Measurements from ENCODE around the gene PRPF4.
A peak's percentile ranks its signal among the peaks of the same experiment; 100 is the strongest.
"Not testable (repeated sequence)": the region's sequence is repeated elsewhere in the genome, so short reads cannot be mapped to it uniquely, and the experiment has no call there.

Gene PRPF4

GRCh38 chr9:113267911-113268566 is 7.4 kb upstream of the PRPF4 start:
- no peak for DNase-seq (ENCODE audit: low read depth, low spot score)

GRCh38 chr9:113269355-113269754 is 6.1 kb upstream of the PRPF4 start:
- no peak for DNase-seq (ENCODE audit: low read depth, low spot score)

DNA sequence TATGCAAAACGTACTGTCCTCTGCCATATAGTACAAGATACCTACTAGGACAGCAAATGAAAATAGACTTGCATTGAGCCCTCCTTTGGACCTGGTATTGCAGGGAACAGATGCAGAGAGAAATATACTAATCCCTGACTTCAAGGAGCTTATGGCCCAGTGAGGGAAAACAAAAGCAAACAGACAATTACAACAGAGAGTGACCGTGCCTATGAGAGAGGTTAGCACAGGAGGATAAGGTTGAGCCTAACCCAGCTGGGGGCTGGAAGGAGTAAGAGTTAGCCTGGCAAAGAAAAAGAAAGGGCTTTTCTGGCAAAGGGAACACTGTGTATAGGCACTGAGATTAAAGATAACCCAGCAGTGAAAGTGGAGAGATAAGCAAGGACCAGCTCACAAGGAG is 5.6 kb upstream of the PRPF4 start:
- DNase-seq (ENCODE audit: low read depth, low spot score): no peak

GRCh38 chr9:113274474-113275156 is 843 bp upstream of the PRPF4 start:
- DNase-seq (ENCODE audit: low read depth, low spot score): no peak

DNA sequence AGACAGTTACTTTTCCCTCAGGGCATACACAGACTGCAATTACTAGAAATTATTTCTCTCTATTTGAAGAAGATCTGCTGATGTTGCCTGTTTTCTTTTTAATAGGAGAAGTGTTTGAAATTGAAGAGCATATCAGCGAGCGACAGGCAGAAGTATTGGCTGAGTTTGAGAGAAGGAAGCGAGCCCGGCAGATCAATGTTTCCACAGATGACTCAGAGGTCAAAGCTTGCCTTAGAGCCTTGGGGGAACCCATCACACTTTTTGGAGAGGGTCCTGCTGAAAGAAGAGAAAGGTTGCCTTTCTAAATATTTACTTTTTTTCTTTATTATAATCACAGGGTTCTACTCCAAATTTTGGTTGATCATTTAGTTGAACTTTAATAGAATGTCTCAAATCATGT is 3.4 kb downstream of the PRPF4 start:
- DNase-seq (ENCODE audit: low read depth, low spot score): no peak

DNA sequence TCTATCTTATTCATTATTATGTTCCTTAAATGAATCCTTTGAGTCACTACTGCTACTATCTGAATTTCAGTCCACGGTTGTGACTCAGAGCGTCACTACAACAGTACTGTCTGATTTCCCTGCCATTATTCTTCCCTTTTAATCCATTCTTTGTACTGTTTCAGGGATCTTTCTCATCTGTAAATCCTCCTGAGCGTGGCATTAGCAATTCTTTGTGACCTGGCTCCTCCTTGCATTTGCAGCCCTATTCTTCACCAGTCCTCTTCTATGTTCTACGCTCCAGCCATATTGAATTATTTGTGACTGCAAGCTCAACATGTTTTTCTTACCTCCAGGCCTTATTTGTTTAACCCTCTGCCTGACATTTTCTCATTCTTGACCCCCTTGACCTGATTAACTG is 5.9 kb downstream of the PRPF4 start:
- no peak for DNase-seq (ENCODE audit: low read depth, low spot score)

- DNase-seq (ENCODE audit: low read depth, low spot score): no peak
Measured at GRCh38 chr9:113289091-113289490, 13.6 kb downstream of the PRPF4 start.

DNA sequence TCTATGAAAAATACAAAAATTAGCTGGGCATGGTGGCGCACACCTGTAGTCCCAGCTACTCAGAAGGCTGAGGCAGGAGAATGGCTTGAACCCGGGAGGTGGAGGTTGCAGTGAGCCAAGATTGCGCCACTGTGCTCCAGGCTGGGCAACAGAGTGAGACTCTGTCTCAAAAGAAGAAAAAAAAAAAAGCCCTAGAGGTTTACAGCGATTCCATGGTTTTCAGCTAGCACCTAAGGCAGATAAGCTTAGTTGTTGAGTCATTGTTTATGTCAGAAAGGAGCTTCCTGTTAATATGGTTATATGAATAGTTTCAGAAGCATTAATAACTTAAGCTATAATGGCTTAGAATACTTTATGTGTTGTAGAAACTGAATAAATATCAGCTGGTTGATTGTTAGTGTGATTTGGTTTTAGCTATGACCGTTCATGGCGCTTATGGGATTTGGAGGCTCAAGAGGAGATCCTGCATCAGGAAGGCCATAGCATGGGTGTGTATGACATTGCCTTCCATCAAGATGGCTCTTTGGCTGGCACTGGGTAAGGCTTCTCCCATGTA is 14.7 kb downstream of the PRPF4 start:
- DNase-seq (ENCODE audit: low read depth, low spot score): no peak

DNA sequence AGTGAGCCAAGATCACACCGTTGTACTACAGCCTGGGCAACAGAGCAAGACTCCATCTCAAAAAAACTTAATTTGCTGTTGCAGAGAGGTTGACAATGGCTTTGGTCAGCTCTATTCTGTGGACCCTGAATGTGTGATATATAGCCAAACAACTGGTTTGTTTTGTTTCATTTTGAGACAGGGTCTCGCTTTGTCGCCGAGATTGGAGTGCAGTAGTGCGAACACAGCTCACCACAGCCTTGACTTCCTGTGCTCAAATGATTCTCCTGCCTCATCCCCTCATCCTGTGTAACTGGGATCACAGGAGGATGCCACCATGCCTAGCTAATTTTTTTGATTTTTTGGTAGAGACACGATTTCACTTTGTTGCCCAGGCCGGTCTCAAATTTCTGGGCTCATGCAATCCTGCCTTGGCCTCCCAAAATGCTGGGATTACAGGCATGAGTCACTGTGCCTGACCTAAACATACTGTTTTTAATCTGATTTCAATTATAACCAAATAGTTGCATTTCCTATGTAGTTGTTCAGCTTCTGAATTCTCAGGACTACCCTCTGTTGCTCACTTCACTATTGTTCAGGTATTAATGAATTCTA is 17.9 kb downstream of the PRPF4 start:
- no peak for DNase-seq (ENCODE audit: low read depth, low spot score)

- not testable (repeated sequence) for DNase-seq (ENCODE audit: low read depth, low spot score)
Measured at GRCh38 chr9:113296247-113296646, 20.8 kb downstream of the PRPF4 start.

- DNase-seq (ENCODE audit: low read depth, low spot score): peak; percentile 10
Measured at GRCh38 chr9:113296796-113297558, 21.5 kb downstream of the PRPF4 start.

DNA sequence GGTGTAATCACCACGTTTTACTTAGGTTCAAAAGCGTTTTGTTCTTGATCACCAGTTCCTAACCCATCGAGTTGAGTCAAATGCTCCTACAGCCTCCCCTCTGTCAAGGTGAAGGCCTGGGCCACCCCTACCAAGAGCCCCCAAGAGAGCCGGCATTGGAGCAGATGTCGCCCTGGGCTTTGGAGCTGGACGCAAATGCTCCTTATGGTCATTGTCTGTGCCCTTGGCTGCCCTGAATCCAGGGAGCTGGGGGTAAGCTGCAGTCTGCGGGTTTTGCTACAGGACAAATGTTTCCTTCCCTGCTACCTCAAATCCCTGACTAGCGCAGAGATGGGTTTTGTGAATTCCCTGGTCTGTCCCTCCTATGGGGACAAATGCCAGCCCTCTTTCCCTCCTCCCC is 22.9 kb downstream of the PRPF4 start:
- DNase-seq (ENCODE audit: low read depth, low spot score): no peak

DNA sequence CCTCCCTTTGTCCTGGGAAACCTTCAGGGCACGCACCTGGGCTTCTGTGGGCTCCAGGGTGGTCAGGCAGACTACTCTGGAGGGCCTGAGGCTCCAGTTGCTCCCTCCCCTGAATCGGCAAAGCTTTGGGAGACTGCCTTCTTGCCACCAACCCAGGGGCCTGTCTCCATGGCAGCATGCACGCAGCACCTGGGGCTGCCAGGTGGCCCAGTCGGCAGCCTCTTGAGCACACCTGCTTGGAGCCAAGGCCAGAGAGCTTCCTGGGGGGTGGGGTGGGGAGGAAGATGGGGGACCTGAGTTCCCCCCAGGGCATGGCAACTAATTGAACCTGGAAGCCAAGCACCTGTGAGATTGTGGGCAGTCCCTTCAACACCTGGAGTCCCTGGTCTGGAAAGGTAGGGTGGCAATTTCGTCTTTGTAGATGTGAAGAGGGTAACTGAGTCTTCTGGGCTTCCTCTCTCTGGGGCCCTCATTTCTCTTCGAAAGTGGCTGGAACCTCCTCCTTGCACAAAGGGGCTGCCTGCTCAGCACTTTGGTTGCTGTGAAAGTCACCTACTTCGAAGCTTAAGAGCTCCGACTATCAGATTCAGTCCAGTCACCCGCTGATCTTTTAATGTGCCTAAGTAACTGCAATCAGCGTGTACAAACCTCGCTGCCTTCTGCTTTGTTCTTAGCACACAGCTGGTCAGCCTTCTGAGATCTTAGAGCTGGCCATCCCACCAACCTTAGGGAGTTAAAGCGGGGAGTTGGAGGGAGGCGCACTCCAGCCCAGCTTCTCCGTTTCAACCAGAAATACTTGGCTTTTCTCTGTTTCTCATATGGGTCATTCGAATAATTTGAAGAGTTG is 23.7 kb downstream of the PRPF4 start:
- no peak for DNase-seq (ENCODE audit: low read depth, low spot score)

DNA sequence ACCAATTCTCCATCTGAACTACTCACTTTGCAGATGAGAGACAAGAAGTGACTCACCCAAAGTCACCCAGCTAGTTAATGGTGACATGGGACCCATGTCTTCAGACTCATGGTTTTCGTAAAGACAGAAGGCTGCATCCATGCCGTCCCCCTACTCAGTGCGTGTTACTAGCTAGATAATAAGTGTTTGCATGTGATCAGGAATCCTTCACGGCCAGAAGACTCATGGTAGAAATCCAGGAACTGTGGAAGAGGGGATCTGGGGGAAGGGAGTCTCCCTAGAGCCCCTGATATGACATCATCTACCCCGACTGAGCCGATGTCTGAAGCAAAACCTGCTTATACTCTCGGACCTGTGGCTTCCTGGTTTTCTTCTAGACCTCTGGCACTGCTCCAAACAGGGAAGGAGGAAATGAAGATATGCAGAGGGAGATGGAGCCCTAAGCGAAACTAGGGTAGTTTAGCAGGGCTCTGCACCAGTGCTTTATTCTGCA is 24.4 kb downstream of the PRPF4 start:
- DNase-seq (ENCODE audit: low read depth, low spot score): no peak

- DNase-seq (ENCODE audit: low read depth, low spot score): no peak
Measured at GRCh38 chr9:113301548-113301947, 26.1 kb downstream of the PRPF4 start.

DNA sequence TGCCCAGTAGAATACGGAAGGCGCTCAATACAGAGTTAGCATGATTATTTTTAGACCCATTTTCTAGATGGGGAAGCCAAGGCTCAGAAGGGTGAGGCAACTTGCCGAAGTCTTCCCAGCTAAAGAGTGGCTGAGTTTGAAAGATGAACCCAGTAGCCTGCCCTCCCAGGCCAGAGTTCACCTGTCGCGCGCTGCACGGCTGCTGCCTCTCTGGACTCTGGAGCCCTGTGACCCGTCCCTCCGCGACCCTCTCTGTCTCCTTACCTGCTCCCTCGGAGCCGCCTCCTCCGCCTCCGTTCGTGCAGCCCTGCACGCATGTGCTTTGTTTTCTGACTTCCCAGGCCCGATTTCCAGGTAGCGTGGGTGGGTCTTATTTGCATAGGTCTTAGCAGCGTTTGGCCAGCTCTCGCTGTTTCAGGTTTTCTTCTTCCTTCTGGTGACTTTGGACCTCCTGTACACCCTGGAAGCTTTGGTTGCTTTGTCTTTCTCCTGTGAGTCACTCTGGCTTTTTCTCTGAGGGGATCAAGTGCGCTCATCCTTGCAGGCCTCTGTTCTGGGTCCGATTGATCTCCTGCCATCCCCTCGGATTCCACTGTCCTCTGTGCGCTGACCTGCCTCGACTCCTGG is 27.4 kb downstream of the PRPF4 start, which contains the start of gene RNF183:
RNF183 (minus strand) TSS at position 585 of the 627 bp plus-strand sequence. CDS start 5,192 bp downstream, outside the sequence.
- DNase-seq (ENCODE audit: low read depth, low spot score): no peak

GRCh38 chr9:113306566-113306965 is 31.1 kb downstream of the PRPF4 start:
- DNase-seq (ENCODE audit: low read depth, low spot score): no peak

DNA sequence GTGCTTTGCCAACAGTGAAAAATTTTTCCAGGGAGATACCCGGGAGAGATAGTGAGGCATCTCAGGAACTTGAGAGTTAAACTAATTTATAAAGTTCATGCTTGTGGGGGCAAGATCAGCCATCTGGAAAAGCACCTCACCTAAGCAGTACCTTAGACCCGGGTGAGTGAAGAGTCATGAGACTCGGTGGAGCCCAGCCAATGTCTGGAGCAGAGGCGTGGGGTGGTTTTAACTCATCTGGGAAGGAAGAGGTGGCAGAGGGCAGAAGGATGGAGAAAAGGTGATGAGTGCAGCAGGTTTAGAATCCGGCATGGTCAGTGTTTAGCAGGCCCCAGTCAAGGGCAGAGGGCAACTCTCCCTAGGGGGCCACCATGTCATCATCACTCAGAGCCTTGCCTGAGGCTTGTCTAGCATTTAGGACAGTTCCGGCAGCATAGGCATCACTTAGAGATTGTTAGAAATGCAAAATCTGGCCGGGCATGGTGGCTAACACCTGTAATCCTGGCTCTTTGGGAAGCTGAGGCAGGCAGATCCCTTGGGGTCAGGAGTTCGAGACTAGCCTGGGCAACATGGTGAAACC is 32.0 kb downstream of the PRPF4 start:
- no peak for DNase-seq (ENCODE audit: low read depth, low spot score)

GRCh38 chr9:113309204-113309813 is 33.9 kb downstream of the PRPF4 start:
- peak; percentile 13 for DNase-seq (ENCODE audit: low read depth, low spot score)

DNA sequence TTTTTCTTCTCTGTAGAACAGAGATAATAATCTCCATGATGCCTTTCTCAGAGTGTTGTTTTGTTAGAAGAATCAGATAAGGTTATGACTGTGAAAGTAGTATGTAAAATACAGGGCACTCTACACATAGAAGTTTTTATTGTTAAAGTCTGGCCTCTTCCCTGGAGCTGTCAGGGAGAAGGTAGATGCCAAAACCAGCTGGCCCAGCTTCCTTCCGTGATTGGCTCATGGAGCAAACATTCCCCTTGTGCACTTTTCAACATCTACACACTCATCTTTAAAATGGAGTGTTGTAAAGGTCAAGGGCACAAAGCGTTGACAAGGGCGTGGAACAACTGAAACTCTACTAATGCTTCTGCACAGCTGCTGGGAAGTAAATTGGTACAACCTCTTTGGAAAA is 35.1 kb downstream of the PRPF4 start:
- DNase-seq (ENCODE audit: low read depth, low spot score): no peak
